GM18508 (cell line): ENCODE measurements around the gene PRKX.
"Not testable (repeated sequence)": the region's sequence is repeated elsewhere in the genome, so short reads cannot be mapped to it uniquely, and the experiment has no call there.

ENCODE experiments used
- ATAC-seq: cut with Tn5 transposase; IDR thresholded peaks from one replicate; pipeline ENCODE4 v1.9.1; 2021; ENCODE audit warnings: moderate number of reproducible peaks; ENCODE audit not compliant: insufficient read depth, unreplicated experiment

The PRKX gene

GRCh38 chrX:3589474-3589873 is 124.0 kb downstream of the PRKX start:
- no peak for ATAC-seq

GRCh38 chrX:3585719-3586118 is 127.7 kb downstream of the PRKX start:
- no peak for ATAC-seq

GRCh38 chrX:3584415-3584996 is 128.9 kb downstream of the PRKX start:
- no peak for ATAC-seq

GRCh38 chrX:3582451-3582850 is 131.0 kb downstream of the PRKX start:
- ATAC-seq: no peak

- no peak for ATAC-seq
These were observed 131.8 kb downstream of the PRKX start for GRCh38 chrX:3581609-3582108.

- ATAC-seq: no peak
These were observed 135.9 kb downstream of the PRKX start for GRCh38 chrX:3577551-3577950.

GRCh38 chrX:3576886-3577501 is 136.5 kb downstream of the PRKX start:
- ATAC-seq: no peak

- no peak for ATAC-seq
These were observed 145.8 kb downstream of the PRKX start for GRCh38 chrX:3567686-3568085.

- ATAC-seq: no peak
These were observed 150.0 kb downstream of the PRKX start for GRCh38 chrX:3563451-3563850.

GRCh38 chrX:3560010-3560409 is 153.4 kb downstream of the PRKX start:
- not testable (repeated sequence) for ATAC-seq
